Activated CD4-positive, alpha-beta T cell treated with anti-CD3 and anti-CD28 coated beads for 1 hour (primary cell): ENCODE data around the gene GNL2.
"Not testable (repeated sequence)": the region's sequence is repeated elsewhere in the genome, so short reads cannot be mapped to it uniquely, and the experiment has no call there.

Source experiments
- DNase-seq: peaks from one replicate; pipeline ENCODE4 v3.0.0-alpha.2; 2020

The GNL2 gene

DNA sequence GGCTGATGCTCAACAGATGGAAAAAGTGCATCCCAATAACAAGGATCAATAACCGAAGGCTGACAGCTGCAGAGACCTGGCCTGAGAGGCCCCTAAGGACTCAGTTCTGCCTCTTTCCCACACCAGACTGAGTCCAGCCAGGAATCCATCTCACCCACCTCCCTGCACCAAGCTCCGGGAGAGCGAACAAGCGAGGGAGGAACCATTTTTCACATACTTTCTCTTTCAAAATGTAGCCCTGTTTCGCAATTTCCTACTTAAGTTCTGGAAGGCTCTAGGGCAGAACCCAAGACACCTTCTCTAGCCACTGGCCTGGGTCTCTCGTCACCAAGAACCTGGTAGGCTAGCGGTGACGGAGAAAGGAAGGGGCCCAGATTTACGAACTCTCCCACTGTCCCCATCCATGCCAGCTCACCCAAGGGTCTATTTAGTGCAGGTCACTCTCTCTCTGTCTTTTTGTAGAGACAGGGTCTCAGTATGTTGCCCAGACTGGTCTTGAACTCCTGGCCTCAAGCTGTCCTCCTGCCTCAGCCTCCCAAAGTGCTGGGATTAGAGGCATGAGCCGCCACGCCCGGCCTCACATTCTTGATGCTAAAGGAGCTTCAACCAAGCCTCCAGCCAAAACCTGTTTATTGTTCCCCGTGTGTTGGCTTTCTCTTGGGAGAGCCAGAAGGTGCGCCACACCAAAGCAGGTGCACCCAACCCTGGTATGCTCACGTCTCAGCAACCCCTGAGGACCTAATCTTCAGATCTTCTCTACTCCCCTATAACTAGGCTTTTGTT is 10.9 kb upstream of the GNL2 start:
- no peak for DNase-seq

- DNase-seq = no peak
These were observed 10.2 kb upstream of the GNL2 start for GRCh38 chr1:37605806-37606474.

GRCh38 chr1:37605061-37605650 is 9.4 kb upstream of the GNL2 start:
- DNase-seq = no peak

- DNase-seq = no peak
These were observed 7.3 kb upstream of the GNL2 start for GRCh38 chr1:37602750-37603694.

GRCh38 chr1:37601441-37601840 is 5.7 kb upstream of the GNL2 start:
- no peak for DNase-seq

- no peak for DNase-seq
These were observed 4.2 kb upstream of the GNL2 start for GRCh38 chr1:37599940-37600339.

DNA sequence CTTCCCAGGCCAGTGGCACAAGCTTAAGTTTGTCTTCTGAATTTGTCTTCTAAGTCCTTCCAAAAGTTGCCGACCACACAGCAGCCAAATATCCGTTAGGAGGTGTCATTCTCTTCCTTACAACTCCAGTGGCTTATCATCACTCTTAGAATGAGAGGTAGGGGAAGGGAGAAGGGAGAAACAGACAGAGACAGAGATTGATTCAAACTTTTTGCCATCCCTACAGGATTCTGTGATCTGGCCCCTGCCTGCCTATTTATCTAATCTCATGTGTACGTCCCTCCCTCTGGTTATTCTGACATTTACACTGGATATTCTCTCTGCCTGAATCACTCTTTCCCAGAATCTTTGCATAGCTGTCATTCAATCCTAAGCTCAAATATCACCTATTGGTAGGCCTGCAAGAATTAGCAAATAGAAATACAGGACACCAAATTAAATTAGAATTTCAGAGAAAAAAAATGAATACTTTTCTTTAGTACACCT is 488 bp upstream of the GNL2 start:
- DNase-seq = no peak

GRCh38 chr1:37593726-37594125 is 2.0 kb downstream of the GNL2 start:
- no peak for DNase-seq

GRCh38 chr1:37588939-37589338 is 6.8 kb downstream of the GNL2 start:
- DNase-seq = no peak

DNA sequence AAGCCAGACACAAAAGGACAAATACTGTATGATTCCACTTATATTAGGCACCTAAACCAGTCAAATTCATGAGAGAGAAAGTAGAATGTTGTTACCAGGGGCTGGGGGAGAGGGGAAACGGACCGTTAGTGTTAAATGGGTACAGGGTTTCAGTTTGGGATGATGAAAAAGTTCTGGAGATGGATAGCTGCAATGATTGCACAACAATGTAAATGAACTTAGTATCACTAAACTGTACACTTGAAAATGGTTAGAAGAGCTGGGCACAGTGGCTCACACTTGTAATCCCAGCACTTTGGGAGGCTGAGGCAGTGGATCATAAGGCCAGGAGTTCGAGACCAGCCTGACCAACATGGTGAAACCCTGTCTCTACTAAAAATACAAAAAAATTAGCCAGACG is 11.2 kb downstream of the GNL2 start:
- not testable (repeated sequence) for DNase-seq

GRCh38 chr1:37575692-37576091 is 20.0 kb downstream of the GNL2 start:
- DNase-seq = no peak

DNA sequence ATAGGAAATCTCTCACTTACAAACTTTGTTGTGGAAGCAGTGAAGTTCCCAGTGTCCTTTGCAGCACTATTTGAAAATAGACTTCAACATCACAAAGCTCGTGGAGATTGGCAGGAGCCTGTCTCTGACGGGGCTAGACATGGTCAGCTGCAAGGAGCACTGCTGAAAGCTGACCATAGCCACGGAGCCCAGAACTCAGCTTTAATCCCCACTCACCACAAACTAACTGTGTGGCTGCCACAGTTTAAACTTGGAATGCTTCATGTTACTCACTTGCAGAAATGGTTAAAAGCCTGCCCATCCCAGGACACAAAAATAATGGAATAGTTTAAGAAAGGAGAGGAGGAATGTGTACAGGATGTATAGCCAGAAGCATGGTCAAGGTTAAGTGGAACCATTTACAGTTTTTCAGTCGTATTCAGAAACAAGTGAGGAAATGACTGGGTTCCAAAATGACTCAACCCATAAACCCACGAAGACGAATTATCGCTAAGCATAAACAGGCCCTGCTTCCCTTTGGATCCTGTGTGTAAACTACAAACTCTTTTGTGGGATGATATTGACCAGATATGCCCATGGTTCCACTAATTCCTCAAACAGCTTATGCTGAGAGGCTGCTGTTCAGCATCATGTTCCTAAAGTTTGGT is 20.8 kb downstream of the GNL2 start:
- no peak for DNase-seq

DNA sequence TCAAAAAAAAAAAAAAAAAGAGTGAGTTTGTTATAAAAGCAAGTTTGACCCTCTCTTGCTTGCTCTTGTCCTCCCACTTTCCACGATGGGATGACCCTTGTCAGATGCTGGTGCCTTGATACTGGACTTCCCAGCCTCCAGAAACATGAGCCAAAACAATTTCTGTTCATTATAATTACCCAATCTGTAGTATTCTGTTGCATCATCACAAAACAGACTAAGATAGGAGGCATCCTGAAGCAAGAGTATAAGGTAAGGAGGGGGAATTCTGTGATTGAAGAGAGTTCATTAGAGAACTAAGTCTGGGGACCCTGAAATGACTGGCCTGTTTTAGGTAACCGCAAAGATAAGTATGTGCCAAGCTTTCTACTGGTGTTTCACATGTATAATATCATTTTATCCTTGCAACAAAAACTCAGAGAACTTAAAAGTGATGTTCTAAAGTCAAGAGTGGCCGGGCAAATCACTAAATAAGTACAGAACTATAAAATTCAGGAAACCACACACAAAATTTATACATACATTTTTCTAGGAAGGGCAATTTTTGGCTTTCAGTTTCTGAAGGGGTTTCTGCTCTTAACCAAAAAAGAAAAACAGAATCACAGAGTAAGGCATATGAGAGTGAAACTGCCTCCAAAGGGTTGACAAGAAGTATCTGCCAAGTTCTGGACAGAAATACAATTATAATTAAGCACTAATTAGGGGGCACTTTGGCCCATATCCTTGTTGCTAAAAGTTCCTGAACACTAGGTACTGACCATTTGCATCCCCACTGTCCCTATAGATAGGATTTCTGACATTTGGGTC is 25.0 kb downstream of the GNL2 start:
- no peak for DNase-seq

DNA sequence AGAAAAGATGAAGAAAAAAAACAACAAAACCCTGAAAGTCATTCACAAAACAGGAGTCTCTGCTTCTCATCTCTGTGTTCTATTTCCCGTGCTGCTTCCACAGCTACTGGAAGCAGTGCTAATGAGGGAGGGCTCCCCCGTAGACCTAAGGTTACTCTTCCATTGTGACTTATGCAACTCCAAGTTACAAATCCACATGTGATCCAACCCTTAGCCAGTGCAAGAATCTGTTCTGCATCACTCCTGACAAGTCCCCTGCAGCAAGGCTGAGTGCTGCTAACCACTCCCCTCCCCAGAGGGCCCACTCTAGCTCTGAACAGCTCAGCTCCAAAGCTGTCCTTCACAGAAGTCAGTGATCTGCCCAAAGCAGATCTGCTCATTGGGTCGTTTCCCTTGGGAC is 28.7 kb downstream of the GNL2 start:
- DNase-seq = no peak

GRCh38 chr1:37564892-37565291 is 30.8 kb downstream of the GNL2 start:
- DNase-seq = no peak

DNA sequence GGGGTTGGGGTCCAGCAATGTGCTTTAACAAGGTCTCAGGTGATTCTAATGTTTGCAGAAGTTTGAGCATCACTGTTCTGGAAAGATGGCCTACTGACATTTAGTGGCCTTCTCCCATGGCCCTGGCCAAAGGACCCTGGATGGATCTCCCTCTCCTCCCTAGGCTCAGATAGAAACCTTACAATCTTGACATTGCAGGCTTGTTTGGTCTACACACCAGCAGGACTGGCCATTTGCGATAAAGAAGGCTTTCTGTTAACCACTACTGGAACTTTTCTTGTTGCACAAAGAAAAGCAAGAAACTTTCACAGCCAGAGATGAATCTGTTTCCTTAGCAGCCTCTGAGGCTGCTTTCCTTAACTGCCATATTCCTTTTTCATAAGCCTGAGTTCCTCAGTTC is 32.8 kb downstream of the GNL2 start:
- no peak for DNase-seq

DNA sequence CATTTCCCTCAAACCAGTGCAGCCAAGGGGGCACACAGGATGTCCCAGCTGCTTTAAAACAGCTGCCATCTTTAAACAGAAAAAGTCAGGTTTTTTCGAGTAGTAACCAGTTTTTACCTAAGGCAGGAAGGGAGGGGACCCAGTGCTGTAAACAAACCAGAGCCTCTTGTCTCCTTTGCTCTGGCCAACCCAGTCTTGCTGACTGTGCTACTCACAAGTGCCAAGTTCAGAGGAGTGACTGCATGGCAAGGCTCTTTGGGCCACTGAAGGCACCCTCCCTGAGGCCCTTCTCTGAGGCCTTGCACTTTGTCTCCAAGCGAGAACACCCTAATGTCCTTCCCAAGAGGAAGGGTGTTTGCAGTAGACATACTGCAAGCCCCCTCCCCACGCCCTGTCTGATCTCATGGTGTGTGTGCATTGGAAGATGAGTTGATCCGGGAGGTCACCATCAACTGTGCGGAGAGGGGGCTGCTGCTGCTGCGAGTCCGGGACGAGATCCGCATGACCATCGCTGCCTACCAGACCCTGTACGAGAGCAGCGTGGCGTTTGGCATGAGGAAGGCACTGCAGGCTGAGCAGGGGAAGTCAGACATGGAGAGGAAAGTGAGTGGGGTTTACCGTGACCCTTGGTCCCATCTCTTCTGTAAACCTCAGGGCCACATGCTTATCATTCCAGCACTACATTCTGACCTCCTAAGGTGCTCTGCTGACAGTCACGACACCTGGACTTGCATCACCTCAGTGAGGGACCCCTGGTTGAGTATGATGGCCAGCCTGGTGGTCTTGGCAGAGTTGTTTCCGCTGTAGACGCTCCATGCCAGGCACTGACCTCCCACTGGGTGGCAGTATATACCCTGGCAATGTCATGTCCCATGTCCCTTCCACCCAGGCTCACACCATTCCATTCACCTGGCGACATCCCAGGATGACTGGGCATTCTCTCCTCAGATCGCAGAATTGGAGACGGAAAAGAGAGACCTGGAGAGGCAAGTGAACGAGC is 34.3 kb downstream of the GNL2 start:
- DNase-seq = no peak

GRCh38 chr1:37560401-37561132 is 35.2 kb downstream of the GNL2 start:
- no peak for DNase-seq

DNA sequence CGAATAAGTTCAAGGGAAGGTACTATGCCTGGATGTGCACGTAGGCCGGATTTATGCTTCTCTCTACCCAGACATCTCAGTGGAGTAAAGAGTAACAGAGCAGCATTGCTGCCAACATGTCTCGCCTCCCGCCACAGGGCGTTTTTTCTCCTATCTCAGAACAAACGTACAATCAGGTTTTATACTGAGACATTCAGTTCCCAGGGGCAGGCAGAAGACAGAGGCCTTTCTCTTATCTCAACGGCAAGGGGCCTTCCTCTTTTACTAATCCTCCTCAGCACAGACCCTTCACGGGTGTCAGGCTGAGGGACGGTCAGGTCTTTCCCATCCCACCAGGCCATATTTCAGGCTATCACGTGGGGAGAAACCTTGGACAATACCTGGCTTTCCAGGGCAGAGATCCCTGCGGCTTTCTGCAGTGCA is 35.8 kb downstream of the GNL2 start:
- not testable (repeated sequence) for DNase-seq
